ENCODE results near the gene GOLGA7B. TPM values are rescaled to one million over a fixed set of nuclear protein-coding genes. Genes with fewer than 3 reads are reported as not detected.

GOLGA7B gene
- polyA plus RNA-seq, 1 of the 3 experiments (the other 2 are of a cell fraction): 0.03 TPM

DNA sequence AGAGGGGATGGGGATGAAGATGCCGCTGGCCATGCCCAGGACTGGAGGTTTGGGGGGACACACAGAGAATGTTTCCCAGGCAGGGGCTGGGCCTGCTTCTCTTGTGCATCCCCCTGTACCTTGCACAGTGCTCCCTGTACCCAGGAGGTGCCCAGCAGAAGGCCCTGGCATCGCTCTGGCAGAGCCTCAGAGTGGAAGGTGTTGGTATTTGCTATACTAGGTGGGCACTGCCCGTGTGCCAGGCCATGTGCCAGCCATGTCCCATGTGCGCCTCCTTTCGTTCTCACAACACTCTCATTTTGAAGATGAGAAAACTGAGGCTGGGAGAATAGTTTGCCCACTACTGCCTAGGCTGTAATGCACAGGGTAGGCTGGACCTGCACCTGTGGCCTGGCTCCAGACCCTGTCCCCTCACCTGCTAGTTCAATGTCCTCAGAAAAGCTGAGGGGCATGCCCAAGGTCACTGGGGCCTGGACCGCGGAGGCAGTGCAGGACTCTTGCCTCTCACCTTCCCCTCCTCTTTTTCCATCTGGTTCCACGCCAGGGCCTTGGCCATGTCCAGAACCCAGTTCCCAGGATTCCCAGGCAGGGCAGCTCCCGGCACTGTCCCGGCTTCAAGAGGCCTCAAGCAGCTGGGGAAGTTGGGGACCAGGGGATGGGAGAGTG, 64.7 kb downstream of the GOLGA7B start:
- Histone ChIP-seq H4K20me1 (ENCODE audit: insufficient read depth) (no peaks in the 10 kb centered on the region), H3K4me2 (peak overlapping the region; percentile 37; the same call in 1 of the 2 replicates), H3K27me3 (ENCODE audit: insufficient read depth) (no peaks in the 10 kb centered on the region; the same call in none of the 2 replicates), H3K79me2 (ENCODE audit: insufficient read depth) (no peaks in the 10 kb centered on the region), H3K4me3 (ENCODE audit: low read depth in 2 of 2, low read length in 1 of 2) (peak overlapping the region in 1 of 2 experiments; percentile 50; a peak in 1 of 4 replicates), H2AFZ (ENCODE audit: low read depth) (no peak overlapping the region), H3K4me1 (ENCODE audit: control insufficient read depth in 1 of 2, insufficient read depth in 2 of 2, low read depth in 1 of 2, low read length in 1 of 2) (peaks cover 0 to 6% of the 10 kb centered on the region in 2 experiments; a peak in 1 of 4 replicates), H3K9ac (no peak overlapping the region), H3K9me2 (no peaks in the 10 kb centered on the region), H3F3A (replicated peaks; ENCODE audit: insufficient read depth) (no peaks in the 10 kb centered on the region), H3K36me3 (replicated peaks in 1 of 2; ENCODE audit: control insufficient read depth in 1 of 2, insufficient read depth in 2 of 2, low read length in 1 of 2) (no peaks in the 10 kb centered on the region), H3K27ac (ENCODE audit: low read depth in 2 of 2, low read length in 1 of 2) (no peak overlapping the region), H3K9me3 (no peaks in the 10 kb centered on the region)
- TF ChIP-seq, protein P1, sequence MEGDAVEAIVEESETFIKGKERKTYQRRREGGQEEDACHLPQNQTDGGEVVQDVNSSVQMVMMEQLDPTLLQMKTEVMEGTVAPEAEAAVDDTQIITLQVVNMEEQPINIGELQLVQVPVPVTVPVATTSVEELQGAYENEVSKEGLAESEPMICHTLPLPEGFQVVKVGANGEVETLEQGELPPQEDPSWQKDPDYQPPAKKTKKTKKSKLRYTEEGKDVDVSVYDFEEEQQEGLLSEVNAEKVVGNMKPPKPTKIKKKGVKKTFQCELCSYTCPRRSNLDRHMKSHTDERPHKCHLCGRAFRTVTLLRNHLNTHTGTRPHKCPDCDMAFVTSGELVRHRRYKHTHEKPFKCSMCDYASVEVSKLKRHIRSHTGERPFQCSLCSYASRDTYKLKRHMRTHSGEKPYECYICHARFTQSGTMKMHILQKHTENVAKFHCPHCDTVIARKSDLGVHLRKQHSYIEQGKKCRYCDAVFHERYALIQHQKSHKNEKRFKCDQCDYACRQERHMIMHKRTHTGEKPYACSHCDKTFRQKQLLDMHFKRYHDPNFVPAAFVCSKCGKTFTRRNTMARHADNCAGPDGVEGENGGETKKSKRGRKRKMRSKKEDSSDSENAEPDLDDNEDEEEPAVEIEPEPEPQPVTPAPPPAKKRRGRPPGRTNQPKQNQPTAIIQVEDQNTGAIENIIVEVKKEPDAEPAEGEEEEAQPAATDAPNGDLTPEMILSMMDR (IDR thresholded peaks at IDR 0.05): no peak
- no peak for TF ChIP-seq RCOR1 (IDR thresholded peaks at IDR 0.05; ENCODE audit: low read length)
- no peak for TF ChIP-seq GATA2 (CRISPR knock-in tag; IDR thresholded peaks at IDR 0.05)
- DNase-seq: no peak
- CTCF ChIA-PET: interaction anchor here (0.6 to 12.3 kb wide), 53 partner anchors 10 to 553 kb away, joined by 3 to 319 read pairs (median 4); partner anchors contain the start of genes CRTAC1, MARVELD1 and R3HCC1L
- 25% methylated on average over 8 of the region's 10 CpGs for WGBS (ENCODE audit: low lambda C conversion rate)
- POLR2A ChIA-PET: interaction anchor here (0.7 kb wide), 1 partner anchor 115 kb away, joined by 3 read pairs; no protein-coding TSS in a partner anchor

GRCh38 chr10:97914837-97915211, 65.2 kb downstream of the GOLGA7B start:
- H3K79me2 ChIP-seq (ENCODE audit: insufficient read depth): no peaks in the 10 kb centered on the region
- POLR2A ChIA-PET: interaction anchor here (0.6 to 0.7 kb wide), 2 partner anchors 115 to 125 kb away, joined by 3 read pairs; no protein-coding TSS in a partner anchor
- H3K4me3 ChIP-seq (ENCODE audit: low read depth in 2 of 2, low read length in 1 of 2): peak overlapping the region in 1 of 2 experiments; percentile 50; a peak in 1 of 4 replicates
- no peaks in the 10 kb centered on the region for H3K36me3 ChIP-seq (replicated peaks in 1 of 2; ENCODE audit: control insufficient read depth in 1 of 2, insufficient read depth in 2 of 2, low read length in 1 of 2)
- DNase-seq: peak; percentile 92
- no peak for TF ChIP-seq PBX3 (IDR thresholded peaks at IDR 0.05)
- TF ChIP-seq RAD21 (IDR thresholded peaks at IDR 0.05; ENCODE audit: low read length): peak; percentile 93
- no peak for TF ChIP-seq YY1 (IDR thresholded peaks at IDR 0.05; ENCODE audit: low read depth)
- TF ChIP-seq, protein P1 (IDR thresholded peaks at IDR 0.05): peak; percentile 93
- TF ChIP-seq CHD2 (IDR thresholded peaks at IDR 0.05; ENCODE audit: low read length, partially characterized antibody): peak; percentile 81
- TF ChIP-seq SMC3 (IDR thresholded peaks at IDR 0.05; ENCODE audit: low read depth, low read length): peak; percentile 85
- TF ChIP-seq ELF1 (IDR thresholded peaks at IDR 0.05): no peak
- peak; percentile 23; the same call in 1 of the 2 replicates for TF ChIP-seq RCOR1 (IDR thresholded peaks at IDR 0.05; ENCODE audit: low read length)
- no peak overlapping the region for H3K9ac ChIP-seq
- peaks cover 0 to 6% of the 10 kb centered on the region in 2 experiments; a peak in 1 of 4 replicates for H3K4me1 ChIP-seq (ENCODE audit: control insufficient read depth in 1 of 2, insufficient read depth in 2 of 2, low read depth in 1 of 2, low read length in 1 of 2)
- no peaks in the 10 kb centered on the region for H3F3A ChIP-seq (replicated peaks; ENCODE audit: insufficient read depth)
- no peak overlapping the region for H3K27ac ChIP-seq (ENCODE audit: low read depth in 2 of 2, low read length in 1 of 2)
- H3K27me3 ChIP-seq (ENCODE audit: insufficient read depth): no peaks in the 10 kb centered on the region; the same call in none of the 2 replicates
- no peaks in the 10 kb centered on the region for H3K9me2 ChIP-seq
- no peak overlapping the region for H2AFZ ChIP-seq (ENCODE audit: low read depth)
- CTCF ChIA-PET: interaction anchor here (0.6 to 12.3 kb wide), 57 partner anchors 9 to 552 kb away, joined by 3 to 319 read pairs (median 4); partner anchors contain the start of genes CRTAC1, MARVELD1 and R3HCC1L
- peak overlapping the region; percentile 37; the same call in 1 of the 2 replicates for H3K4me2 ChIP-seq
- WGBS (ENCODE audit: low lambda C conversion rate): 6% methylated on average over 6 of the region's 11 CpGs
- H4K20me1 ChIP-seq (ENCODE audit: insufficient read depth): no peaks in the 10 kb centered on the region
- H3K9me3 ChIP-seq: no peaks in the 10 kb centered on the region

Data from SK-N-SH (cell line).